ENCODE data around the gene STH.

DNA sequence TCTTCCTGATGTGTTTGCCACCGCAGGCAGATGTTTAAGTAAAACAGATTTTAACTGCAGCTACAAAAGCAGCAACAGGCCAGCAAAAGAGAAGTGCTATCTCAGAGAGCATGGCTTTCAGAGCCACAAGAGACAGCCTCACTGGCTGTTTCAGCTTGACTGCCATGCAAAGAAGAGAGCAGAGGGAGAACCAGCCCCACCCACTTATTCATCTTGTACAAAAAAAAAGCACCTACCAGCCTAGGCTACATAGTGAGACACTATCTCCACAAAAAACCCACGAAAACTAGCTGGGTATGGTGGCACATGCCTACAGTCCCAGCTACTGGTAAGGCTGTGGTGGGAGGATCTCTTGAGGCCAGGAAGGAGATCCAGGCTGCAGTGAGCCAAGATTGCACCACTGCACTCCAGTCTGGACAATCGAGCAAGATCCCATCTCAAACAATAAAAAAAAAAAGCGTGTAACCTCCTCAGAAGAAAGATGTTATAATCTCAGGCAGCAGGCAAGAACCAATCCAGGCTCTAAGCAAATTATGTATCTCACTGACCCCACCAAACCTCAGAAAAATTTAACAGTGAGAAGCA, 30.0 kb downstream of the STH start:
- TF ChIP-seq EP300 (IDR thresholded peaks at IDR 0.05) = no peak
- TF ChIP-seq, protein P1, sequence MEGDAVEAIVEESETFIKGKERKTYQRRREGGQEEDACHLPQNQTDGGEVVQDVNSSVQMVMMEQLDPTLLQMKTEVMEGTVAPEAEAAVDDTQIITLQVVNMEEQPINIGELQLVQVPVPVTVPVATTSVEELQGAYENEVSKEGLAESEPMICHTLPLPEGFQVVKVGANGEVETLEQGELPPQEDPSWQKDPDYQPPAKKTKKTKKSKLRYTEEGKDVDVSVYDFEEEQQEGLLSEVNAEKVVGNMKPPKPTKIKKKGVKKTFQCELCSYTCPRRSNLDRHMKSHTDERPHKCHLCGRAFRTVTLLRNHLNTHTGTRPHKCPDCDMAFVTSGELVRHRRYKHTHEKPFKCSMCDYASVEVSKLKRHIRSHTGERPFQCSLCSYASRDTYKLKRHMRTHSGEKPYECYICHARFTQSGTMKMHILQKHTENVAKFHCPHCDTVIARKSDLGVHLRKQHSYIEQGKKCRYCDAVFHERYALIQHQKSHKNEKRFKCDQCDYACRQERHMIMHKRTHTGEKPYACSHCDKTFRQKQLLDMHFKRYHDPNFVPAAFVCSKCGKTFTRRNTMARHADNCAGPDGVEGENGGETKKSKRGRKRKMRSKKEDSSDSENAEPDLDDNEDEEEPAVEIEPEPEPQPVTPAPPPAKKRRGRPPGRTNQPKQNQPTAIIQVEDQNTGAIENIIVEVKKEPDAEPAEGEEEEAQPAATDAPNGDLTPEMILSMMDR (IDR thresholded peaks at IDR 0.05) = no peak
- TF ChIP-seq POLR2AphosphoS5 (IDR thresholded peaks at IDR 0.05) = no peak

Data from sigmoid colon (tissue), 4 donors.